H9 (cell line): ENCODE results near the gene SNN. TPM values are rescaled to one million over a fixed set of nuclear protein-coding genes. Genes with fewer than 3 reads are reported as not detected.

Source experiments
- DNase-seq: peaks from one replicate; pipeline ENCODE4 v3.0.0-alpha.2; 2017
- H2AFZ ChIP-seq: one replicate; pipeline ENCODE4 v1.6.1; 2013; ENCODE audit warnings: mild to moderate bottlenecking, low read length, control low read depth, moderate library complexity
- H2AK5ac ChIP-seq: 2 replicates; pipeline ENCODE4 v1.6.1; 2013; ENCODE audit warnings: low read length, control low read depth, mixed read lengths; ENCODE audit not compliant: insufficient read length
- H2BK120ac ChIP-seq: one replicate; pipeline ENCODE4 v1.6.1; 2013; ENCODE audit warnings: low read depth, mild to moderate bottlenecking, low read length, control low read depth, inconsistent platforms; ENCODE audit not compliant: poor library complexity, severe bottlenecking
- H2BK12ac ChIP-seq: 2 replicates; pipeline ENCODE4 v1.6.1; 2013; ENCODE audit warnings: low read length, control low read depth, mixed read lengths, low read depth; ENCODE audit not compliant: insufficient read length
- H2BK15ac ChIP-seq: 2 replicates; pipeline ENCODE4 v1.6.1; 2013; ENCODE audit warnings: low read depth, low read length, control low read depth
- H2BK20ac ChIP-seq: one replicate; pipeline ENCODE4 v1.6.1; 2013; ENCODE audit warnings: low read depth, mild to moderate bottlenecking, low read length, control low read depth, inconsistent platforms; ENCODE audit not compliant: poor library complexity, severe bottlenecking
- H2BK5ac ChIP-seq: 2 replicates; pipeline ENCODE4 v1.6.1; 2013; ENCODE audit warnings: low read length, control low read depth, mixed read lengths; ENCODE audit not compliant: insufficient read length
- H3K14ac ChIP-seq: 2 replicates; pipeline ENCODE4 v1.6.1; 2013; ENCODE audit warnings: low read length, control low read depth; ENCODE audit not compliant: insufficient read depth
- H3K18ac ChIP-seq: 2 replicates; pipeline ENCODE4 v1.6.1; 2013; ENCODE audit warnings: low read depth, mild to moderate bottlenecking, mixed read lengths, low read length, control low read depth; ENCODE audit not compliant: insufficient read length
- H3K23ac ChIP-seq: 2 replicates; pipeline ENCODE4 v1.6.1; 2013; ENCODE audit warnings: low read length, control low read depth, mixed read lengths, low read depth; ENCODE audit not compliant: insufficient read length
- H3K23me2 ChIP-seq: 2 replicates; pipeline ENCODE4 v1.6.1; 2013; ENCODE audit warnings: low read depth, mild to moderate bottlenecking, mixed read lengths, low read length, control low read depth; ENCODE audit not compliant: insufficient read length, poor library complexity, severe bottlenecking
- H3K27ac ChIP-seq: 2 replicates; pipeline ENCODE4 v1.5.1; 2013; ENCODE audit warnings: low read length, control low read depth, mixed read lengths, low read depth; ENCODE audit not compliant: insufficient read length
- H3K27me3 ChIP-seq: 2 replicates; pipeline ENCODE4 v1.6.1; 2013; ENCODE audit warnings: low read length, control low read depth, inconsistent platforms; ENCODE audit not compliant: insufficient read depth
- H3K4ac ChIP-seq: 2 replicates; pipeline ENCODE4 v1.6.1; 2013; ENCODE audit warnings: low read depth, mild to moderate bottlenecking, control low read depth, inconsistent platforms, low read length, moderate library complexity
- H3K4me1 ChIP-seq: 2 replicates; pipeline ENCODE4 v1.6.1; 2013; ENCODE audit warnings: low read length, control low read depth, inconsistent platforms; ENCODE audit not compliant: insufficient read depth
- H3K4me2 ChIP-seq: 2 replicates; pipeline ENCODE4 v1.6.1; 2013; ENCODE audit warnings: low read length, control low read depth, mixed read lengths; ENCODE audit not compliant: insufficient read length, insufficient read depth
- H3K56ac ChIP-seq: 2 replicates; pipeline ENCODE4 v1.6.1; 2013; ENCODE audit warnings: low read depth, mild to moderate bottlenecking, mixed read lengths, low read length, control low read depth; ENCODE audit not compliant: insufficient read length
- H3K79me1 ChIP-seq: 2 replicates; pipeline ENCODE4 v1.6.1; 2013; ENCODE audit warnings: low read depth, mild to moderate bottlenecking, moderate library complexity, low read length, control low read depth, inconsistent platforms; ENCODE audit not compliant: insufficient read depth, poor library complexity, severe bottlenecking
- H3K79me2 ChIP-seq: 2 replicates; pipeline ENCODE4 v1.6.1; 2013; ENCODE audit warnings: low read length, control low read depth, inconsistent platforms; ENCODE audit not compliant: insufficient read depth
- H3K9ac ChIP-seq: 2 replicates; pipeline ENCODE4 v1.6.1; 2013; ENCODE audit warnings: low read length, control low read depth, mixed read lengths; ENCODE audit not compliant: insufficient read length; ENCODE audit errors: extremely low read depth
- H3K9me3 ChIP-seq: one replicate; pipeline ENCODE4 v1.6.1; 2013; ENCODE audit warnings: low read depth, low read length, inconsistent platforms; ENCODE audit not compliant: control insufficient read depth
- H3T11ph ChIP-seq: one replicate; pipeline ENCODE4 v1.6.1; 2013; ENCODE audit warnings: mild to moderate bottlenecking, low read length, control low read depth, inconsistent platforms
- H4K20me1 ChIP-seq: one replicate; pipeline ENCODE4 v1.6.1; 2013; ENCODE audit not compliant: control insufficient read depth, insufficient read length, insufficient read depth
- H4K5ac ChIP-seq: 2 replicates; pipeline ENCODE4 v1.6.1; 2013; ENCODE audit warnings: low read depth, mild to moderate bottlenecking, mixed read lengths, low read length, control low read depth; ENCODE audit not compliant: insufficient read length
- H4K8ac ChIP-seq: replicated peaks from 2 replicates; pipeline ENCODE4 v1.6.1; 2013; ENCODE audit warnings: low read length, control low read depth, mixed read lengths, low read depth; ENCODE audit not compliant: insufficient read length
- H4K91ac ChIP-seq: 2 replicates; pipeline ENCODE4 v1.6.1; 2013; ENCODE audit warnings: low read depth, mild to moderate bottlenecking, moderate library complexity, mixed read lengths, low read length, control low read depth; ENCODE audit not compliant: insufficient read length
- H3K27ac Mint-ChIP-seq, 3 experiments: 2 replicates in 2 of 3; 3 replicates in 1 of 3; pipeline ENCODE4 v1.8.0; 2020 to 2021; ENCODE audit warnings: mixed read lengths in 3 of 3, mild to moderate bottlenecking in 1 of 3, moderate library complexity in 1 of 3
- H3K27me3 Mint-ChIP-seq: 2 replicates; pipeline ENCODE4 v1.8.0; 2021; ENCODE audit warnings: low read depth, mild to moderate bottlenecking, moderate library complexity, mixed read lengths
- H3K36me3 Mint-ChIP-seq, 3 experiments: 2 replicates in 2 of 3; 3 replicates in 1 of 3; pipeline ENCODE4 v1.8.0; 2020 to 2021; ENCODE audit warnings: low read depth in 3 of 3, mixed read lengths in 3 of 3; ENCODE audit not compliant: insufficient read depth in 1 of 3
- H3K4me1 Mint-ChIP-seq, 2 experiments: 2 replicates each; pipeline ENCODE4 v1.8.0; 2020; ENCODE audit warnings: mixed read lengths in 2 of 2
- H3K4me3 Mint-ChIP-seq, 2 experiments: 2 replicates in 1 of 2; 3 replicates in 1 of 2; pipeline ENCODE4 v1.8.0; 2020 to 2021; ENCODE audit warnings: mild to moderate bottlenecking in 2 of 2, mixed read lengths in 2 of 2, moderate library complexity in 1 of 2
- H3K9me3 Mint-ChIP-seq, 2 experiments: 2 replicates in 1 of 2; 3 replicates in 1 of 2; pipeline ENCODE4 v1.8.0; 2020; ENCODE audit warnings: mild to moderate bottlenecking in 2 of 2, mixed read lengths in 2 of 2, moderate library complexity in 1 of 2
- WGBS: extraction: QIAGEN DNeasy Blood & Tissue Kit; methylation state at CpG from one replicate; pipeline ENCODE4 v1.1.7; 2013; ENCODE audit warnings: missing lambda C conversion rate, low lambda C conversion rate, mixed read lengths; ENCODE audit not compliant: insufficient read length; ENCODE audit errors: extremely low coverage; 5-methylcytosine and 5-hydroxymethylcytosine counted together
- total RNA-seq: library from RNA; stranded (reverse); gene quantifications from 2 replicates; pipeline ENCODE4 v1.2.1, GENCODE V29; 2021
- TF ChIP-seq, protein P1 (sequence below): fragments of 200-600 bp; sonication (generic); conservative IDR thresholded peaks from 3 replicates; pipeline ENCODE4 v1.8.0; 2021; ENCODE audit warnings: antibody characterized with exemption, mild to moderate bottlenecking

Gene SNN
- total RNA-seq, 1 experiment from 2014 or later: 44.2 TPM

DNA sequence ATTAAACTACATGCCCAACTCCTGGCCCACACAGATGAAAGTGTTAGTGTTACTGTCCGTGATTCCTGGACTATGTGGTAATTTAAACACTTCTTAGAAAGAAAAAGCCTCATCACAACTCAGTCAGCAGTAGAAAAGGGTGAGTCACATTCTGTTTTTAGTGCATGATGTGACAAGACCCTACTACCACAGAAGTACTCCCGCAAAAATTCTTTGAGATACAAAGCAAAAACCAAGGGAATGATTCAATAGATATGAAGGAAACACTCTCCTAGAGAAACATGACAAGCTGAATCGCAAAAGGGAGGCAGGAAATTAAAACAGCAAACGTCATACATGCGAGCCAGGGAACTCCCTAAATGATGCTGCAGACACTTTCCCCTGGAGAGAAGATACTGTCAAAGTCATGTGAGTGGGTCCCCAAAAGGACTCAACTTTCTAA lies 14.4 kb downstream of the SNN start:
- Histone ChIP-seq H3K79me1 (no peaks in the 10 kb centered on the region), H4K8ac (no peak overlapping the region), H3K4ac (no peak overlapping the region), H4K20me1 (no peaks in the 10 kb centered on the region), H3K9ac (no peak overlapping the region), H3K14ac (no peak overlapping the region), H3K4me1 (no peaks in the 10 kb centered on the region), H3K79me2 (no peaks in the 10 kb centered on the region), H3K4me2 (no peak overlapping the region), H2AK5ac (no peak overlapping the region), H3K18ac (no peak overlapping the region), H2AFZ (no peak overlapping the region), H2BK5ac (no peak overlapping the region), H3K27ac (no peak overlapping the region), H3K27me3 (no peaks in the 10 kb centered on the region), H2BK12ac (no peak overlapping the region), H3K23me2 (no peaks in the 10 kb centered on the region), H4K91ac (no peak overlapping the region), H3K23ac (no peak overlapping the region), H2BK20ac (no peak overlapping the region), H3T11ph (no peak overlapping the region), H3K9me3 (no peaks in the 10 kb centered on the region), H2BK120ac (no peak overlapping the region), H2BK15ac (no peak overlapping the region), H3K56ac (no peak overlapping the region), H4K5ac (no peak overlapping the region)
- Mint-ChIP-seq H3K4me1 (peaks cover 0 to 6% of the 10 kb centered on the region in 2 experiments; a peak in 3 of 4 replicates), H3K9me3 (no peaks in the 10 kb centered on the region), H3K36me3 (peaks cover 6 to 59% (median 44%) of the 10 kb centered on the region in 3 experiments; a peak in 5 of 7 replicates), H3K4me3 (no peak overlapping the region), H3K27ac (peak overlapping the region in 1 of 3 experiments; percentile 30; a peak in 2 of 7 replicates), H3K27me3 (no peaks in the 10 kb centered on the region)
- TF ChIP-seq, protein P1, sequence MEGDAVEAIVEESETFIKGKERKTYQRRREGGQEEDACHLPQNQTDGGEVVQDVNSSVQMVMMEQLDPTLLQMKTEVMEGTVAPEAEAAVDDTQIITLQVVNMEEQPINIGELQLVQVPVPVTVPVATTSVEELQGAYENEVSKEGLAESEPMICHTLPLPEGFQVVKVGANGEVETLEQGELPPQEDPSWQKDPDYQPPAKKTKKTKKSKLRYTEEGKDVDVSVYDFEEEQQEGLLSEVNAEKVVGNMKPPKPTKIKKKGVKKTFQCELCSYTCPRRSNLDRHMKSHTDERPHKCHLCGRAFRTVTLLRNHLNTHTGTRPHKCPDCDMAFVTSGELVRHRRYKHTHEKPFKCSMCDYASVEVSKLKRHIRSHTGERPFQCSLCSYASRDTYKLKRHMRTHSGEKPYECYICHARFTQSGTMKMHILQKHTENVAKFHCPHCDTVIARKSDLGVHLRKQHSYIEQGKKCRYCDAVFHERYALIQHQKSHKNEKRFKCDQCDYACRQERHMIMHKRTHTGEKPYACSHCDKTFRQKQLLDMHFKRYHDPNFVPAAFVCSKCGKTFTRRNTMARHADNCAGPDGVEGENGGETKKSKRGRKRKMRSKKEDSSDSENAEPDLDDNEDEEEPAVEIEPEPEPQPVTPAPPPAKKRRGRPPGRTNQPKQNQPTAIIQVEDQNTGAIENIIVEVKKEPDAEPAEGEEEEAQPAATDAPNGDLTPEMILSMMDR: no peak
- DNase-seq: no peak
- WGBS: no CpG with 5 or more reads among the region's 5 CpGs
